SKM-1 treated with dmso at 0.1 percent for 144 hours (cell line): ENCODE data around the gene TCEA3.

Source experiments
- DNase-seq: peaks from one replicate; lab custom pipeline; 2025; ENCODE audit not compliant: unreplicated experiment; lab: John Stamatoyannopoulos, UW

The TCEA3 gene

GRCh38 chr1:23446661-23447310 lies 22.2 kb upstream of the TCEA3 start:
- DNase-seq: no peak

GRCh38 chr1:23444596-23445390 lies 20.2 kb upstream of the TCEA3 start:
- DNase-seq: no peak

DNA sequence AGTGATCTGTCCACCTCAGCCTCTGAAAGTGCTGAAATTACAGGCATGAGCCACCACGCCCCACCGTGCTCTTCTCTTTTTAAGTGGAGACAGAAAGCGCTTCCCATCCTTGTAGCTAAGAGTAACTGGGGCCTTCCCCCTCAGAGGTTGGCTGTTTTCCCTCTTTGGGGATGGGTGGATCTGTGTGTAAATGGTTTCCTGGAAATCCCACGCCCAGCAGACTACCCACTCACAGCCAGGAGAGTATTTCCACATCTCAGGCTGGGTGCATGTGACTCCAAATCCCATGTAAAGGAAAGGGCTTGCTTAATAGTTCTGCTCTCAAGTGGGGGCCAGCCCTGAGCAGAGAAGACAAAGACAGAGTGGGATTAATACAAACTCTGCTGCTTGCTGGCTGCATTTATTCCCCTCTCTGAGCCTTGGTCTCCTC lies 19.6 kb upstream of the TCEA3 start:
- DNase-seq: no peak

DNA sequence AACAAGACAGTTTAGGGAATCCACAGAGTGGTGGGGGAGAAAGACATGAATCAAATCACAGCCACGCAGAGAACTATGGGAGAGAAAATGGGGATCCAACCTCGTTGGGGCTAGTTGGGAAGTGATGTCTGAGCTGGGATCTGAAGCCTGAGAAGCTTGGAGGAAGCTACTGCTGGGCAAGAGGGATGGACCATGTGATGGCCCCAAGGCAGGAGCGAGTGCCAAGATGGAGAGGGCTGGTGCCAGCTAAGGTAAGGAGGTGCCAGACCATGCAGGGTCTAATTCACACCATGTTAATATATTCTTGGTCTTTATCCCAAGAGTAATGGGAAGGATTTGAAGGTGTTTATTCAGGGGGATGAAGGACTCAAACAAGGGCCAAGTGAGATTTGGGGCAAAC lies 18.2 kb upstream of the TCEA3 start:
- DNase-seq: no peak

GRCh38 chr1:23441446-23442148 lies 17.0 kb upstream of the TCEA3 start:
- no peak for DNase-seq

DNA sequence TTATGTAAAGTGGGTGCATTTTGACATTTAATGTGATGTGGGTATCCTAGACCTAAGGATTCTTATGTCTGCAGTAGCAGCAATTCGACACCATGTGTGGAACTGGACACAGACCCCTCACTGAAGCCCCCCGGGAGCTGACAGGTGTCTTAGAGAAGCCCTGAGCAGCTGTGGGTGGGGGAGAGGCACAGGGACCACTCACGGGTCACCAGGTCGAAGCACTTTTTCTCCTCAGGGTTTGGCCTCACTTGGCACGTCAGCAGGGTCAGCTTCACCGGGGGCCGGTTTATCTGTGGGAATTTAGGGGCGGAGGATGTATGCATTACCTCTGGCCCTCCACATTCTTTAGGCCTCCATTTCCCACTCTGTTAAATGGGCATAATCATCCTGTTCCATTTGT lies 14.0 kb upstream of the TCEA3 start:
- no peak for DNase-seq

DNA sequence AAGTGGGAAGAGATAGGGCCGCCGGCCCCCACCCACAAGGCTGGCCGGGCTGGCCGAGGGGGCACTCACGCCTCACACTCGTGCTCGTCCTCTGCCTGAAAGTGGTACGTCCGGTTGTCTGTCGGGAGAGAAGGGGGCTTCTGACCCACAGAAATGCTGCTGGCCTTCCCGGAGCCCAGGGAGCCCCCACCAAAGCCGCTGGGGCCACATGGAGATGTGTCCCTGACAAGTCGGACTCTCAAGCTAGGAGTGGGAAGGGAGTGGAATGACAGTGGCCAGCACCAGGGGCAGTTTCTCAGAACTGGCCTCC lies 12.8 kb upstream of the TCEA3 start:
- no peak for DNase-seq

DNA sequence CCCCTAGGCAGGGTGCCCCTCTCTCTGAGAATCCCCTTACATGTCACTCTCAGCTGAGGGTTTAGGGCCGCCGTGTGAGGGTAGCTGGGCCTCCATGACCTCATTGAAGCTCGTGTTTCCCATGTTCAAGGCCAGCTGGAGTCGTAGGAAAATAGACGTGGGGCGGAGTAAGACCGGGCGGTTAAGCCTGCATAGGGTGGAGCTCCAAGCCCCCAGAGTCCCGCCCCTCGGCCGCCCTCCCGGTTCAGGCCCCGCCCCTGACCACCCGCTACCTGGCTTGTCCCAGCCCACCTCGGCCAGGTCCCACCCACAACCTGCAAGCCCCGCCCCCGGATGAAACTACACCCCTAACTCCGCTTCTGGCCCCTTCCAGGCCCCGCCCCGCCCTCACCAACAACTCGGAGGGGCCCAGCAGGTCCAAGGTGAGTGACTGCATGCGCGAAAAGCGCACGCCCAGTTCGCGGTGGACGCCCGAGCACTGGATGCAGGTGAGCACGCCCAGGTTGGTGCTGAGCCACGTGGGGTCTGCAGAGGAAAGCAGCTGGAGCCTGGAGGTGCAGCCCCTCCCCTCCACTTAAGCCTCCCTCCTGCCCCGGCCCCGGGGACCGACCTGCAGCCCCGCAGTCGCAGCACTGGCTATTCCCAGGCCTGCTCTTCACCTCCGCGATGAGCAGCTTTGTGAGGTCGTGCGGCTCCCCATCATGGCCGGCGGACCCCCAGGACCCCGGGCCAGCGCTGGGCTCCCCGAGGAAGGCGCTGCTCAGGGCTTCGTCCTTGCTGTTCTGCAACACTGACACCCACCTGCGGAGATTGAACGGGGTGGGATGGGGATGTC lies 12.2 kb upstream of the TCEA3 start:
- no peak for DNase-seq

DNA sequence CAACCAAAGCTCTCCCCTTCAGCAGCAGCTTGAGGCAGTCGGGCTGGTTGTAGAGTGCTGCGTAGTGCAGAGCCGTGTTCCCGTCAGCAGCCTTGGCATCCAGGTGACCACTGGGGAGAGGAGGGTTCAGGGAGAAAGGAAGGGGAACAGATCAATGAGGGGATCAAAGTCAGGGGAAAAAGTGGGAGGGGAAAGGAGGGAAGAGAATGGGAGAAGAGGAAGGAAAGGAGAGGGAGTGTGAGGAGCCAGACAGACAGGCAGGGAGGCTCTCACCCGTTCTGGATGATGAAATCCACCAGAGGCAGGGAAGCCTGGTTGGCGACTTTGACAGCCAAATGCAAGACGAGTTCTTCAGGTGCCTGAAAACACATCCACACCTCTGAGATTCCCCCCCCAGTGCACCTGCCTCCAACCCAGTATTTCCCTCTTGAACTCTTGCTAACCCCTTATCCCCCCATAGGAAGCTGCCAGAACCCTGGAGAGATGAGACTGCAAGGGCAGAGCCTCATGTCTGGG lies 9.8 kb upstream of the TCEA3 start:
- DNase-seq: no peak

- no peak for DNase-seq
Measured at GRCh38 chr1:23433122-23433521, 8.6 kb upstream of the TCEA3 start.

GRCh38 chr1:23431431-23431830 lies 6.9 kb upstream of the TCEA3 start:
- DNase-seq: no peak

GRCh38 chr1:23430803-23431202 lies 6.3 kb upstream of the TCEA3 start:
- DNase-seq: no peak

DNA sequence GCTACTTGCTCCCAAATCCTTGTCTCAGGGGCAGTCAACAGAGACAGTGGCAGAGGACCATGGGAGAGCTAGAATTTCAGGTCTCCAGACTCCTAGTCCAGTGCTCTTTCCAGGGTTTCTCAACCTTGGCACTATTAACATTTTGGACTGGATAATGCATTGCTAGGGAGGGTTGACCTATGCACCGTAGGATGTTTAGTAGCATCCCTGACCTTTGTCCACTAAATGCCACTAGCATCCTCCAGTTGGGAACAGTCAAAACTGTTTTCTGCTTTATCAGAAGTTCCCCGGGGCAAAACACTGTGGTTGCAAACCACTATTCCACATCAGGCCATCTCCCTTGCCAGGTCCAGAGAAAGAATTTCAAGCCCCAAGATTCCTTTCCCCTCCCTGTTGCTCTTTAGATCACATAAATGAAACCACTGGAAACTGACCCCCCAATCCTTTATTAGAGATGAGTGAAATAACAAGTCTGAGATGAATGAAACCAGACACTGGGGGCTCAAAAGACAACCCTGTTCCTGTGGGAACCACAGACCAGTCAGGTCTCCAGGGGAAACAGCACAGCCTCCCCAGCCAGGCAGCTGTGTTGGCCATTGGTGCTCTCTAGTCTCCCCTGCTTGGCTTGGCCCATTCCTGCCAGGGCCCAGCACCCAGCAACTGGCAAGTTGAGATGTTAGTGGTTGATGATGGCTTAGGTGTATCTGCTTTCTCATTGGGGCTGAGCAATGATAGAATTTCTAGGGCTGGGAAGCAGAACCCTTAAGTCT lies 3.8 kb upstream of the TCEA3 start:
- DNase-seq: no peak

DNA sequence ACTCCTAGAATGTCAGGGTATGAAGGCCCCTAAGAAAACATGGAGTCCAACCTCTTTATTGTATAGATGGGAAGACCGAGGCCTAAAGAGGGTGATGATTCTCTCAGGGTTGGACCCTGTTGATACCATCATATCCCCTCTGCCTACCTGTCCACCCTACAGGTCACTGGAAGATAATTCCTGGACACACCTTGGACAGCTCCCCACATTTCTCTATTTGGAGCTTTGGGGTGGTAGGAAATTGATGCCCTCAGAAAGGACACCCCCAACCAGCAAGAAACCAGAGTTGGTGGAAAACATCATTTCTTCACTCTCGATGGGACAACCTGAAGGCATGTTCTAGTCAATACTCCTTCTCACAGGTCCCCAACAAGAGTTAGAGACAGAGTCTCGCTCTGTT lies 3.0 kb upstream of the TCEA3 start:
- no peak for DNase-seq

DNA sequence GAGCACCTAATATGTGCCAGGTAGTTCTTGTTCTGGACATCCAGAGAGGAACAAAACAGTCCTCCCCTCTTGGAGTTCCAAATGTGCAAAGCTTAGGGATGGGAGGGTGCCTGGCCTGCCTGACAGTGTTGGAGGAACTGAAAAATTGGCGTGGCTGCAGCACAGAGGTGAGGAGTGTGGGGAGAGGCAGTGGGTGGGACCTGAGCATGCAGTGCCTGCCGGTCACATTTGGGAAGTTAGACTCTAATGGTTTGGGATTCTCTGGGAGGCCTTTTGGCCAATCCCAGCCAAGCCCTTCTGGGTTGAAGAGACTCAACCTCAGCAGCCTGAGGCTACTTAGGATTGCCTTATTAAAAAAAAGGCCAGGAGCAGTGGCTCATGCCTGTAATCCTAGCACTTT lies 2.3 kb upstream of the TCEA3 start:
- DNase-seq: no peak

DNA sequence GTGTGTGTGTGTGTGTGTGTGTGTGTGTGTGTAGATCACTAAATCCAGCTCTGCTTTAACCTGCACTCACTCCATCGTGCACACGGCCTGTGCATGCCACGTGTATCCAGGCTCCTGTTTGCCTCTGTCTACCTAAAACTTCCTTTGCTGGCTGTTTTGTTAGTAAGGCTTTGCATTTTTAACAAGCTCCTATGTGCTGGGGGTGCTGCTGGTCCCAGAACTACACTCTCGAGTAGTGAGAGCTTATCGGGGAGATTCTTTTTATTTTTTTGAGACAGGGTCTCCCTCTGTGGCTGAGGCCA lies 596 bp upstream of the TCEA3 start:
- no peak for DNase-seq

DNA sequence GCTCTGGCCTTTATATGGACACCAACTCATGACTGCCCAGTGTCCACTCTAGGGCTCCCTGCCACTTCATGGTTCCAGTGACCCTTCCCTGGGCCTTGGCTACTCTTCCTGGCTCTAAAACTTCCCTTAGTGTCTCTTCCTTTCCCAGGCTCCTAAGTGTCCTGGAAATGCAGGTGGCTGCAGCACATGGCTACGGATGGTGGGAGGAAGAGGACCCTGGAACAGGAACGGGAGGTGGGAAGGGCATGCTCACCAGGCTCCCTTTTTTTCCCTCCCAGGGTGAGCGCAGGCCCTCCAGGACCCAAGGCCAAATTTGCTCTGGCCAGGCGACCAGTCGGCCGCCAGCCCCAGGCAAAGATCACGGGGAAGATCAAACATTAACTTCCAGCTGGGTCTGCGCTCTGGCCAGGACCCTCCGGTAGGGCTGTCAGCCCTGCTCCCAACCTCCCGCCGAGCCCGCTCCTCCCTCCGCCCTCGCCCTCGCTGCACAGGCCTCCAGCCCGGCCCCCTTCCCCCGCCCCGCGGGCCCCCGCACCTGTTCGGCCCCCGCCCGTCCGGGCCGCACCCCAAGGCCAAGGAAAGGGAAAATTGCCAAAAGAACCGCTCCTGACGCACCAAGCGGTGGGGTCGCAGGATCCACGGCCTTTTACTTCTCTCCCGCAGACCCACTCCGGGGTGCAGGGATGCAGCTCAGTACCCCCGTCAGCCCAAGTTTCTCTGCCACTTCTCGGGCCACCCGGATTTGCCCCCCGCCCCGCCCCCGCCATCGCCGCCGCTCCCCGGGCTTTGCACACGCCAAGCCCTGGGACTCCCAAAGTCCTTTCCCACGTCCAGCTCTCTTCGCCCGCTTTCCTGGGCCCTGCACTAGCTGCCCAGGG lies 894 bp downstream of the TCEA3 start:
- no peak for DNase-seq

GRCh38 chr1:23422941-23423340 lies 1.6 kb downstream of the TCEA3 start:
- no peak for DNase-seq

GRCh38 chr1:23422241-23422877 lies 2.2 kb downstream of the TCEA3 start:
- peak; percentile 14 for DNase-seq
